HG03521 (cell line): ENCODE measurements around the gene ZBTB44.

ENCODE experiments used
- ATAC-seq: cut with Tn5 transposase; IDR thresholded peaks from one replicate; pipeline ENCODE4 v1.9.1; 2021; ENCODE audit warnings: mild to moderate bottlenecking, moderate library complexity; ENCODE audit not compliant: unreplicated experiment

The ZBTB44 gene

DNA sequence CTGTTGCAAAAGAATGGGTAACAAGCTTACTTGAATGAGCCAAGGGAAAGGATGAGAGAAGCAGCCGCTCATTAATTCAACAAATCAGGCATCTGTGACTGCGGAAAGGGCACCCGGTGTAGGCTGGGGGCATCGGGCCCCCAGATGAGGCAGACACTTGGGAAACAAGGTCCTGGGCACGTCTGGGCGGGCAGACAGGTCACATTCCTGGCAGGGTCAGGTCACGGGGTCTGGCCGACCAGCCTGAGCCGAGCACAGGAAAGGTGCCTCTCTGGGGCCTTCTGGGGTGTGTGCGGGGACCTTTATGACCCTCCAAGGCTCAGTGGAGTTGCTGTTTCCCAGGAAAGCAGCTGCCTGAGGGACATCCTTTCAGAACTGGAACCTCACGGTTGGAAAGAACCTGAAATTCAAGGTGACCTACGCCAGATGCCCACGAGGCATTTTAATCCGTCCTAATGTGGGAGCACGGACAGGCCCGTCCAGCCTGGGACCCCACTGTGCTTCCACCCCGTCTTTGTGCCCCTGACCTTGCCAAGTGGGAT lies 98.1 kb downstream of the ZBTB44 start:
- ATAC-seq: no peak

DNA sequence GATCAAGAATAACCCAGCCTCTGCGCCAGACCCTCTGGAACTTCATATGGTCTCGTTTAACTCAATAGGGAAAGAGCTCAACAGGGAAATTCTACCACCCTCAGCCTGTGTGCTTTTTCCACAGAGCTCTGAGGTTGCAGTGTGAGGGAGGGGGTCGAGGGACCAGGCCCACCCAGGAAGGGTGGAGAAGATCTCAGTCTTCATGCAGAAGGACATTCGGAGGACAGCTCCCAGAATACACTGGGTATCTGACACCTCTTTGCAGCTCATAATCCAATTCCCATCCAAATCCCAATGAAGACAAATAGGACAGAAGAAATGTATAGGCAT lies 98.5 kb downstream of the ZBTB44 start:
- ATAC-seq: no peak

DNA sequence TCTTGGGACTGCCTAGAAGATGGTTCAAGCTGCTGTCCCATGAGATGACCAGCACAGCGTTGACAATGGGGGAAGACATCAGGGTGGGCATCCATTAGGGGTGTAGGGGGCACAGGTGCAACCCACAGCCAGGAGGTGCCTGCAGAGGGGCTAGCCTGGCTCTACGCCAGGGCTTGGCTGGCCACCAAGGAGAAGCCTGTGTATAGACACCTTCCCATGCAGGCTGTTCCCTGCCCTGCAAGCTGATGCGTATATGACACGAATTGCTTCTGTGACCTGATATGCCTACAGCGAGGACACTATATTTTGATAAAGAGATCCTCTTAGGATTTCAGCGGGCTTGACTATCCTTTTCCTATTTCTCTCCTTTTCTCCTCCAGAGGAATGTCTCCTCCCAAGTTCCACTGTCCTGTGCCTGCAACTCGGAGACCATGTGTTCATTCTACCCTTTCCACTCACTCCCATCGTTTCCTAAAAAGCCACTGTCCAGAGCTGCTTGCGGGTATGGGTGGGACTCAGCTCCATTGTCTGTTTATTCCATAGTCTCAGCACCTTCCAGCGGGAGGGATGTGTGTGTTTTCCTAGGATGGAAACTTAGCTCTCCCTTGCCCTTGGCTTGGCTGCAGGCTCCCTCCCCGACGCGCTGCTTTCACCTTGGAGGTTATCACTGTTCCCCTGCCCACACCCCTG lies 99.0 kb downstream of the ZBTB44 start:
- ATAC-seq: no peak

DNA sequence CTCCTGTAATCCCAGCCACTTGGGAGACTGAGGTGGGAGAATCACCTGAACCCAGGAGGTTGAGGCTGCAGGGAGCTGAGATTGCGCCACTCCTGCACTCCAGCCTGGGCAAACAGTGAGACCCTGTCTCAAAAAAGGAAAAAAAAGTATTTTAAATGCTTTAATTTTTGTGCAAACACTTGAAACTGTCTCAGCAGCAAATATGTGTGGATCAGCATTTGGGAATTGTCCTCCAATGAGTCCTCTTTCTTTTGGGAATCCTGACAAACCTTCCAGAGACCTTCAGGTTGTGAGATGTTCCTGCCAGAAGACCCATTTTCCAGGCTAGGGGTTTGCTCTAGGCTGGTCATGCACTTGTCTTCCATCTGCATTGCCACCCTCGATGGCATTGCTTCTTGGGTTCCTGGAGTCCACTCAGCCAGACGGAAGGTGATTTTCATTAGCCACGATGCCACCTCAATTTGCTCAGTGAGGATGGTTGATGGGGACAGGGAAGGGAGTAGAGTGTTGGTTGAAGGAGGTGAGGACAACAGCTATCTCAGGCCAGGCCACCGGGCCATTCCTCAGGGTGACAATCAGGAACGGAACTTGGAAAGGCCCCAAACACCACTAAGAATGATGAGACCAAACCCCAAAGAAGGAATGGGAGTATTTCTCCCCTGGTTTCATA lies 99.7 kb downstream of the ZBTB44 start:
- ATAC-seq: no peak

DNA sequence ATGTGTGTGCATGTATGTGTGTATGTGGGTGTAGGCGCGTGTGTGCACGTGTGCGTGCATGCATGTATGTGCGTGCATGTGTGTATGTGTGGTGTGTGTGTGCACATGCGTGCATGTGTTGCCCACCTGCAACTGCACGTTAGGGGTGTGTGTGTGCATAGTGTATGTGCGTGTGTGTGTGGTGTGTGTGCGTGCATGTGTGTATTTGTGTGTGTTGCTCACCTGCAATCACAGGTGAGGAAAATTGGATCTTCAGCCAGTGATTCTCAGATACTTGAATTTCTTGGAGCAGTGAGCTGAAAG lies 100.8 kb downstream of the ZBTB44 start:
- no peak for ATAC-seq

DNA sequence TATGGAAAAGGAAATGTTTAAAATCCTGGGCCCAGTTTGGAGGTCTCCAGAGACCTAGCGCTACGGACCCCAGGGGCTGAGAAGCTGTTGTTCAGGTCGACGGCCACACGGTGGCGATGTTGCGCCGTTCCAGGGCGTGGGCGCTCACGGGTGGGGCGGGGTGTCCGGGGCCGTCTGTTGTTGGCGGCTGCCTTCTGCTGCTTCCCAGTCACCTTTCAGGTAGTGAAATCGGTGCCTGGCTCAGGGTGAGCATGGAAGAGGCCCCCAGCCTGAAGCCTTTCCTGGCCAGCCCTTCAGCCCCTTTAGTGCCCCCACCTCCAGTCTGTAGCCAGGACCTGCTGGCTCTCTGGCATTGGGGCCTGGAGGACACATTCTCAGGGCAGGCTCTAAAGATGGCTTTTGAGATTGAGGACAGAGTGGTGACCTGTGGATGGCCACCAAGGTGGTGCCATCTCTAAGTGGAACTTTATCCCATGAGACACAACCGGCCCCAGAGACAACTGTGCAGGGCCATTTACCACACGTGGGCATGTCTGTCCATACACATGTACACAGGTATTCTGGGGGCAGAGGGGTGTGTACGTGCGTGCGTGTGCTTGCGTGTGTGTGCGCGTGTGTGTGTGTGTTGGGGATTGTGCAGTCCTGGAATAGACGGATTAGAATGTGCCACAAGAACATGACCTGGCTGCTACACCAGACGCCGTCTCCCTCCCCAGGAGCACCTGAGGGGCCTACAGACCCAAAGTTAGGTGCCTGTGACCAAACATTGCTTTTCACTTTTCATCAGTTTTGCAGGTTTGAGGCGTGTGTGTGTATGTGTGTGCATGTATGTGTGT lies 101.4 kb downstream of the ZBTB44 start:
- ATAC-seq: peak; percentile 79

DNA sequence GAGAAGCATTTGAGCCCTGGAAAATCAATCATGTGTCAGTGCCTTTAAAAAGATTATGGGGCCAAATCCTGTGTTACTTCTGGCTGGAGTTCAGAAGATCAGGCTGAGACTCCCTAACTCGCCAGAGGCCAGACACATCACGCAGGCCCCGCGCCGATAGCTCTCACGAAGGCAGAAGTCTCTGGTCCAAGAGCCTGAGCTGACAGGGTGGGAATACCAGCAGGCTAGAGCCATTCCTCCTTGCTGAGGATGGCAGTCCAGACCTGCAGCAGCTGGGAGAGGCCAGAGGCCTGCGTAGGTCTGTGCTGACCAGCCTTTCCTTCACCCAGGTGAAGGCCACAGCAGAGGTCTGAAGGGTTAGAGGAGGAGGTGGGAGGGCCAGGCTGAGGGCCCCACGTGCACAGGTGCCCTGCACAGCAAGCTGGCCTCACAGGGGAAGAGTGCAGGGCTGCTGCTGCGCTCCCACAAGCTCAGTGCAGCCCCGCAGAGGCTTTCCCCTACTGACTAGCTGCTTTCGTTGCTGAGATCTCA lies 102.2 kb downstream of the ZBTB44 start:
- ATAC-seq: no peak

DNA sequence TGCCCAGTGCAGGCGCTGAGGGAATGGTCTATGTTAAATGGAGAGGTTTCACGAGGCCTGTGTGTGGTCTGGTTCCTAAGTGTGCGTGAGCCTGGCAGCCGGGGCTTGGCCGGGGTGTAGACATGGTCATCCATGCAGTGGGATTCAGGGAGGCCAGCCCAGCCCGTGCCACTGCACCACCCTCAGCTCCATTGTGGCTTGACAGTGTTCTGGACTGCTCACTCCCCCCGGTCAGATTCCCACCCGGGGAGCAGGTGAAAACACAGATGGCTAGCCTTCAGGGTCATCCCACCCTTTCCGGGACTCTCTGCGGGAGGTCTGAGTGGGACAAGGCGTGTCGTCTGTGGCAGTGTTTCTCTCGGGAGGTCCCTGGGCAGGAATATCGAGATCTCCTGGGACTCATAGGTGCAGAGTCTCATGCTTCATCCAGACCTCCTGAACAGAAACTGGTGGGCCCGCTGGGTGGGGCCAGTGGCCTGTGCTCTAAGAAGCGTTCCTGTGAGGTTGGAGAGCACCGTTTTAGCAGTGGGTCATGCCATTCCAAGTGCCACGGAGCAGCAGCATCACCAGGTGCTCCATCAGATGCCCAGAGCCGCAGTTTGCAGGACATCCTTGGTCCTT lies 102.8 kb downstream of the ZBTB44 start:
- ATAC-seq: no peak

DNA sequence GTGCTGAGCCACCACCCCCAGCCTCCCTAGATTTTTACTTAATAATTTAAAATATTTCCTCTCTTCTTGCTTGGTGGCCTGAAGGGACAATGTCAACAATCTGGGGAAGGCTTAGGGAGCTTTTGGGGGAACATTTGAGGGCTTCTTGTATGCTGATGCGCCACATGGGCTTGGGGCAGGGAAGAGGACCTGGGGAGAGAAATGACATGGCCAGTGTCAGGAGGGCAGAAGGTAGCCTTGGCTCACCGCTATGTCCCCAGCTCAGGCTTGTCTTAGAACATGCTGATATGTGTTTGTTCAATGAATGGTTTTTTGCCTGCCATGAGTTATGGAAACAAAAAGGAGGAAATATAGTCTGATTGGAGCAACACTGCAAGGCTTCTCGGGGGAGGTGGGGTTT lies 103.6 kb downstream of the ZBTB44 start:
- no peak for ATAC-seq

DNA sequence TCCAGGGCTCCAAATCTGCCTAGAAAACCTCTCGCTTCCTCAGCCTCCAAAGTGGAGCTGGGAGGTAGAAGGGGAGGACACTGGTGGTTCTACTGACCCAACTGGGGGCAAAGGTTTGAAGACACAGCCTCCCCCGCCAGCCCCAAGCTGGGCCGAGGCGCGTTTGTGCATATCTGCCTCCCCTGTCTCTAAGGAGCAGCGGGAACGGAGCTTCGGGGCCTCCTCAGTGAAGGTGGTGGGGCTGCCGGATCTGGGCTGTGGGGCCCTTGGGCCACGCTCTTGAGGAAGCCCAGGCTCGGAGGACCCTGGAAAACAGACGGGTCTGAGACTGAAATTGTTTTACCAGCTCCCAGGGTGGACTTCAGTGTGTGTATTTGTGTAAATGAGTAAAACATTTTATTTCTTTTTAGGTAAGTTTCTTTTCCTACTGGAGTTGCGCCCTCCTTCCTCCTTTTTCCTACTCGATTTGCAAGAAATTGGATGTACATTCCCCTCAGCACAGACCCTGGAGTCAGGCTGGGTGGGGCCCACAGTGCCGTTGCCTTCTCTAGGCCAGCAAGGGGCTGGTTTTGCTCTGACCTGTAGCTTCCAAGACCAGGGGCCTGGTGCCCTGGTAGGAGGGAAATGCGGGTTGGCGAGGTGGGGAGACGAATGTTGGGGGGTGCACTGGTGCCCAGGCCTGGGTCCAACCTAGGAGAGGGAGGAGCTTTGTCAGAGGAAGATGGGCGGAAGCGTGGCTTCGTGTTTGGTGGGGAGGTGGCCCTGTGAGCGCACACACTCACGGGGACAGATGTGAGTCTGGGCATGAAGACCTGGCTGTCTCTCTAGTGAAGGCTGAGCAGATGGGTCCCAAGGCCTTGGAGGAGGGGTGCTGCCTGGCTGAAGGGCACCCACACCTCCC lies 104.5 kb downstream of the ZBTB44 start:
- ATAC-seq: no peak

DNA sequence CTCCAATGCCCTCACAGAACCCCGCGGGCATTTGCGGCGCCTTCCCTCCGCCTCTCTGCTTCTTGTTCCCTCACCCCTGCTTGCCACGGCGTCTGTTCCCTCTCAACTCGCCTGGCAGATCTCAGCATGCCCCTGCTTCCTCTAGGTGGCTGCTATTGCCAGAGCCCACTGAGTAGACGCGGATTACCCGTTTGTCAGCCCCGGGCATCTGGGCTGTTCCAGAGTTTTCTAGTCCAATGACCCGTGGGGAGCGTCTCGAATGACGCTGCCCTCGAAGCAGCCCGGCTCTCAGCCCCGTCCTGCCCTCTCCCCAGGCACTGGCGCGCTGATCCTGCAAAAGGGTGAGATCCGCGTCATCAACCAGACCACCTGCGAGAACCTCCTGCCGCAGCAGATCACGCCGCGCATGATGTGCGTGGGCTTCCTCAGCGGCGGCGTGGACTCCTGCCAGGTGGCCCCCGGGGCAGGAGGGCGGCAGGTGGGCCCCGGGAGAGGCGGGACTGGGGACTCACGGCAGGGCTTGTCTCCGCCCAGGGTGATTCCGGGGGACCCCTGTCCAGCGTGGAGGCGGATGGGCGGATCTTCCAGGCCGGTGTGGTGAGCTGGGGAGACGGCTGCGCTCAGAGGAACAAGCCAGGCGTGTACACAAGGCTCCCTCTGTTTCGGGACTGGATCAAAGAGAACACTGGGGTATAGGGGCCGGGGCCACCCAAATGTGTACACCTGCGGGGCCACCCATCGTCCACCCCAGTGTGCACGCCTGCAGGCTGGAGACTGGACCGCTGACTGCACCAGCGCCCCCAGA lies 105.4 kb downstream of the ZBTB44 start:
- no peak for ATAC-seq

DNA sequence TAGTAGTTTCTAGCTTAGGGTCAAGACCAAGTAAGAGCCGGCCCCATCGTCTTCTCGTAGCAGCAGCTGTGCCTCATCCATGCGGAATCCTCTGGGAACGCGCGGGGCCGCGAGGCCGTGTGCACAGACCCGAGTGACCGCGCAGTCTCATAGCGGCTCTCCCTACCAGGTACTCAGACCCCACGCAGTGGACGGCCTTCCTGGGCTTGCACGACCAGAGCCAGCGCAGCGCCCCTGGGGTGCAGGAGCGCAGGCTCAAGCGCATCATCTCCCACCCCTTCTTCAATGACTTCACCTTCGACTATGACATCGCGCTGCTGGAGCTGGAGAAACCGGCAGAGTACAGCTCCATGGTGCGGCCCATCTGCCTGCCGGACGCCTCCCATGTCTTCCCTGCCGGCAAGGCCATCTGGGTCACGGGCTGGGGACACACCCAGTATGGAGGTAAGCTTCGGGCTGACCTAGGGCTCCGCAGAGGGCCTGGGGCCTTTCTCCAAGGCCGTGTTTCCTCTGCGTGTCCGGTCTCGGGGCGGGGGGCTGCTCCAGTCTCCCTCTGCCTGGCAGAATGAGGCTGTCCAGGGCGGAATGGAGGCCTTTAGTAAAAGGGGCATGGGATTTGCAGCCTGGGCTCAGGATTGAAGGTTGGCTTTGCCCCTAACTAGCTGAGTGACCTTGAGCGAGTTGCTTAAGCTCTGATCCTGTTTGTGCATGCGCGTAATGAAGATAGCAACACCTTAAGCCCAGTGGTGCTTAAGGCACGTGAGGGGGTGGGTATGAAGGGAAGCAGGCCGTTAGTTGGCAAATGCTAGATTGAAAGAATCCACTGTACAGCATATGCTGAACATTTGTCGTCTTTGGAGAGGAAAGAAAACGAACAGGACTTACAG lies 106.2 kb downstream of the ZBTB44 start:
- no peak for ATAC-seq

DNA sequence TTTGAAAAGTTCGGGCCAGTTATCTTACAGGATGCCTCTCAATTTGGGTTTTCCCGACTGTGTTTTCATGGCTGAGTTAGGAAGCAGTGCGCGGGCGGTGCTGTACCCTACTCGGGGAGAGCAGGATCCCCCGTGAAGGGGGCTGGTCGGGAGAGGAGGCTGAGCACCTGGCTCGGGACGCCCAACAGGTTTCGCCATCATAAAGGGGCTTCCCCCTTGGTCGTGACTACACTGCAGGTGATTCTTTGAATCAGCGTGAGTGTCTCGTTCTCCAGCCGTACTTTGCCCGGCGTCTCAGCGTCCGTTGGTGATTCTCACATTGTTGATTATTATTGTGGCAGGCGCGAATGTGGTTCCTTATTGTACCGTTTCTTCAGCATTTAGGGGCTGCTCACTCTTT lies 108.6 kb downstream of the ZBTB44 start:
- ATAC-seq: no peak

DNA sequence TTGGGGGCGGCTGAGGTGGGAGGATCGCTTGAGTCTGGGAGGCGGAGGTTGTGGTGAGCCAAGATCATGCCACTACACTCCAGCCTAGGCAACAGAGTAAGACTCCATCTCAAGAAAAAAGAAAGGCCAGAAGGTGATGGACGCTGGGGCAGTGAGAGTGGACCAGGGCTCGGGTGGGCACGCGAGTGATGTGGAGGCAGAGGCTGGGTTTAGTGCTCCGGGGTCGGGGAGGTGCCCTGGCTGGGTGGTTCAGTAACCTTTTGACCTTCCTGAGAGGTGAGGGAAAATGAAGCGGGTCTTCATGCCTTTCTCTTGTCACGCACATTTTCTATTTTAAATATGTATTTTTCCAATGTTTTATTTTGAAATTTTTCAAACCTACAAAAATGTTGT lies 110.0 kb downstream of the ZBTB44 start:
- no peak for ATAC-seq

DNA sequence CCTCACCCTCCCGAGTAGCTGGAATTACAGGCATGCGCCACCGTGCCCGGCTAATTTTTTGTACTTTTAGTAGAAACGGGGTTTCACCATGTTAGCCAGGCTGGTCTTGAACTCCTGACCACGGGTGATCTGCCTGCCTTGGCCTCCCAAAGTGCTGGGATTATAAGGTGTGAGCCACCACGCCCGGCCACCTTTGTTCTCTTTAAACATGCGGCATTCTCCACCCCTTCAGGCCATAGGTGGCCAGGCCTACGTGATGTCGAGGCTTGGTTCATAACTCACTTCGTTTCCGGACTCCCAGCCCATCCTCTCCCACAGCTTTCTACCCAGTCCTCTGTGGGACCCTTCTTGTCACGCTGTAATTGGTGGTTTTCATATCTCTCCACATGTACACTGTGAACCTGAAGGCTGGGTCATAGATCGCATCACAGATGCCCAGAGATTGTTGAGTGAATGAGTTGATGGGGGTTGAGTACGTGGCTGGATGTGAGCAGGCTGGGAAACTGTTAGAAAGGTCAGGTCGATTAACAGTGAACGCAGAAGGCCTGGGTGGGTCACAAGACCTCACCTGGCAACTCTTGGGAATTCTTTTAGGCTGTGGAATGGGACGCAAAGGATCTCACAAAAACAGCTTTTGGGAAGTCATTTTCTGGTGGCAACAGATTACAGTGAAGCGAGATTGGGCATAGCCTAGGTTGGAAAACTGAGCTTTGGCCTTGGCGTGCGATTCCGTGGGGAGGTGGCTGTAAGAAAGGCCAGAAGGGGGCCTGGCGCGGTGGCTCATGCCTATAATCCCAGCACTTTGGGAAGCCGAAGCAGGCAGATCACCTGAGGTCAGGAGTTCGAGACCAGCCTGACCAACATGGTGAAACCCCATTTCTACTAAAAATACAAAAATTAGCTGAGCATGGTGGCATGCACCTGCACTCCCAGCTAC lies 110.7 kb downstream of the ZBTB44 start:
- ATAC-seq: no peak

DNA sequence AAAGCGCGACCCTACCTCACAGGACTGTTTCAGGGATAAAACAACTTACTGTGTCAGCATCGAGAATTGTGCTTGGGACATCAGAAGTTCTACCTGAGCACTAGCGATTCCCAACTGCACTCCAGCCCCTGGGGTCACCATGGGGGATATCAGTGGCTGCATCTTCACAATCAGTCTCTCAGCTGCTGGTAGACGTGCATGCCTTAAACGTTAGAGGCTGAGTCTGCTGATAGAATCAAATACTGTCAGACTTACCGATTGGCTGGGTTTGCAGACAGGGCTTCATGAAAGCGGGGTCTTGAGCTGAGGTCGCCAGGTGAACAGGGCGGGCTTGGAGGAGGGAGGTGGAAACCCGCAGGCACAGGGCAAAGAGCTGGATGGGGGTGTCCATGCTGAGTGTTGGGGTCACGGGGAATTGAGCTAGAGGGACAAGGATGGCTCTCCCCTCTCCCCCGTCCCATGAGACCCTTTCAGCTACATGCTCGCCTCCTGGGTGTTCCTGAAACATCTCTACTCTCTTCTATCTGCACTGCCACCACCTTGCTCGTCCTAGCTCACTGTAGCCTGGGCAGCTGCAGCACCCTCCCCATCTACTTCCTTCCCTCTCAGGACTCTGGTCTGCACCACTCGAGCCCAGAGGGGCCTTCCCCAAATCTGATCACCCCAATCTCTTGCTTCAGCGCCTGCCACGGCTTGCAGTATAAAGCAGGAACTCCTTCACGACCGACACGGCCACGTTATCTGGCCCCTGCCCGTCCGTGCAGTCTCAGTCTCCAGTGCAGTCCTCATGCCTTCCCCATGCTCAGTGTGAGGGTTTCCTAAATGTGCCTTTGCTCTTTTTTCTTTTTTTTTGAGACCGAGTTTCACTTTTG lies 111.7 kb downstream of the ZBTB44 start:
- no peak for ATAC-seq
